HL-60 (cell line): ENCODE measurements around the gene LRFN2.

Experiments
- CTCF ChIP-seq: IDR thresholded peaks from one replicate; pipeline ENCODE4 v1.5.1; 2011; ENCODE audit warnings: low read length, control low read depth, inconsistent platforms; ENCODE audit not compliant: insufficient read depth
- POLR2AphosphoS5 ChIP-seq: IDR thresholded peaks from 2 replicates; pipeline ENCODE4 v1.6.1; 2012; ENCODE audit warnings: low read depth
- REST ChIP-seq: IDR thresholded peaks from 2 replicates; pipeline ENCODE4 v1.6.1; 2012; ENCODE audit warnings: low read depth; ENCODE audit not compliant: insufficient replicate concordance

GRCh38 chr6:40461643-40462042 lies 125.5 kb downstream of the LRFN2 start:
- TF ChIP-seq POLR2AphosphoS5 (no peak), REST (no peak), CTCF (no peak)
